ENCODE data around the gene ORC1. TPM values are rescaled to one million over a fixed set of nuclear protein-coding genes. Genes with fewer than 3 reads are reported as not detected.

Gene ORC1
- total RNA-seq, 1 experiment from 2014 or later: 21.2 TPM

DNA sequence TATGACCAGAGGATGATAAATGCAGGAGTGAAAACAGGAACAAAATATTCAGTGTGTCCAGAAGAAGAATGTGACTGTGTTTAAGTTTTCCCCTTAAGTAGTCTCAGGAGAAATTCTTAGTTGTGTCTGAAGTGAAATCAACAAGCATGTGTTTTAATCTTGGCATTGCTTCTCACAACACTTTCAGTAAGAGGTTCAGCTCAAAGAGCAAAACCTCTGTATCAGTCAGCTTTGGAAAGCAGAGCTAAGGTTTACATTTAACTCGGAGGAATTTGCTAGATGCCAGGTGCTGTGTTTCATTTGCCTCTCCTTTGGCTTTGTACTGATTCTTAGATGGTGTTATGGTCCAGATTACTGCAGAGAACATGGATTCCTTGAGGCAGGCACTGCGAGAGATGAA lies 66.8 kb downstream of the ORC1 start:
- Histone ChIP-seq H3K9me2 (ENCODE audit: insufficient read depth) (no peaks in the 10 kb centered on the region), H3K36me3 (ENCODE audit: low read depth) (no peaks in the 10 kb centered on the region), H3K4me3 (no peak overlapping the region), H3F3A (ENCODE audit: insufficient read depth, low read depth) (no peaks in the 10 kb centered on the region), H3K27ac (no peak overlapping the region), H3K9me3 (ENCODE audit: insufficient read depth, low read depth) (no peaks in the 10 kb centered on the region; the same call in 1 of the 2 replicates), H2AFZ (no peak overlapping the region), H3K4me1 (replicated peaks; ENCODE audit: insufficient read depth) (no peaks in the 10 kb centered on the region), H4K20me1 (ENCODE audit: insufficient read depth) (no peaks in the 10 kb centered on the region), H3K27me3 (ENCODE audit: insufficient read depth, low read depth) (no peaks in the 10 kb centered on the region), H3K4me2 (no peak overlapping the region), H3K79me2 (ENCODE audit: low read depth) (no peaks in the 10 kb centered on the region)
- no peak for DNase-seq
- ChIA-PET CTCF (no interaction called here), POLR2A (ENCODE audit: unreplicated experiment) (interaction anchor here (0.7 kb wide), 1 partner anchor 14 kb away, joined by 3 read pairs; no protein-coding TSS in a partner anchor)
- no TSS peak for BruUV-seq (replicated peaks)
- intact Hi-C loops (cut with micrococcal nuclease; ENCODE audit: unreplicated experiment): no loop called here
- TF ChIP-seq, protein P1, sequence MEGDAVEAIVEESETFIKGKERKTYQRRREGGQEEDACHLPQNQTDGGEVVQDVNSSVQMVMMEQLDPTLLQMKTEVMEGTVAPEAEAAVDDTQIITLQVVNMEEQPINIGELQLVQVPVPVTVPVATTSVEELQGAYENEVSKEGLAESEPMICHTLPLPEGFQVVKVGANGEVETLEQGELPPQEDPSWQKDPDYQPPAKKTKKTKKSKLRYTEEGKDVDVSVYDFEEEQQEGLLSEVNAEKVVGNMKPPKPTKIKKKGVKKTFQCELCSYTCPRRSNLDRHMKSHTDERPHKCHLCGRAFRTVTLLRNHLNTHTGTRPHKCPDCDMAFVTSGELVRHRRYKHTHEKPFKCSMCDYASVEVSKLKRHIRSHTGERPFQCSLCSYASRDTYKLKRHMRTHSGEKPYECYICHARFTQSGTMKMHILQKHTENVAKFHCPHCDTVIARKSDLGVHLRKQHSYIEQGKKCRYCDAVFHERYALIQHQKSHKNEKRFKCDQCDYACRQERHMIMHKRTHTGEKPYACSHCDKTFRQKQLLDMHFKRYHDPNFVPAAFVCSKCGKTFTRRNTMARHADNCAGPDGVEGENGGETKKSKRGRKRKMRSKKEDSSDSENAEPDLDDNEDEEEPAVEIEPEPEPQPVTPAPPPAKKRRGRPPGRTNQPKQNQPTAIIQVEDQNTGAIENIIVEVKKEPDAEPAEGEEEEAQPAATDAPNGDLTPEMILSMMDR (conservative IDR thresholded peaks at IDR 0.05): no peak
- no peak for TF ChIP-seq EZH2 (IDR thresholded peaks at IDR 0.05; ENCODE audit: low read depth)

GRCh38 chr1:52334906-52335528 lies 69.2 kb downstream of the ORC1 start:
- Histone ChIP-seq H3F3A (ENCODE audit: insufficient read depth, low read depth) (no peaks in the 10 kb centered on the region), H3K4me1 (replicated peaks; ENCODE audit: insufficient read depth) (no peaks in the 10 kb centered on the region), H3K9me3 (ENCODE audit: insufficient read depth, low read depth) (no peaks in the 10 kb centered on the region; the same call in 1 of the 2 replicates), H2AFZ (no peak overlapping the region), H3K79me2 (ENCODE audit: low read depth) (no peaks in the 10 kb centered on the region), H3K27ac (no peak overlapping the region), H3K4me3 (no peak overlapping the region), H3K9me2 (ENCODE audit: insufficient read depth) (no peaks in the 10 kb centered on the region), H3K4me2 (no peak overlapping the region), H4K20me1 (ENCODE audit: insufficient read depth) (no peaks in the 10 kb centered on the region), H3K36me3 (ENCODE audit: low read depth) (no peaks in the 10 kb centered on the region), H3K27me3 (ENCODE audit: insufficient read depth, low read depth) (no peaks in the 10 kb centered on the region)
- no peak for DNase-seq
- no peak for TF ChIP-seq EZH2 (IDR thresholded peaks at IDR 0.05; ENCODE audit: low read depth)
- TF ChIP-seq, protein P1 (conservative IDR thresholded peaks at IDR 0.05): no peak
- intact Hi-C loops (cut with micrococcal nuclease; ENCODE audit: unreplicated experiment): no loop called here
- CTCF ChIA-PET: interaction anchor here (0.6 kb wide), 1 partner anchor 25 kb away, joined by 3 read pairs; no protein-coding TSS in a partner anchor
- POLR2A ChIA-PET (ENCODE audit: unreplicated experiment): no interaction called here
- no TSS peak for BruUV-seq (replicated peaks)

DNA sequence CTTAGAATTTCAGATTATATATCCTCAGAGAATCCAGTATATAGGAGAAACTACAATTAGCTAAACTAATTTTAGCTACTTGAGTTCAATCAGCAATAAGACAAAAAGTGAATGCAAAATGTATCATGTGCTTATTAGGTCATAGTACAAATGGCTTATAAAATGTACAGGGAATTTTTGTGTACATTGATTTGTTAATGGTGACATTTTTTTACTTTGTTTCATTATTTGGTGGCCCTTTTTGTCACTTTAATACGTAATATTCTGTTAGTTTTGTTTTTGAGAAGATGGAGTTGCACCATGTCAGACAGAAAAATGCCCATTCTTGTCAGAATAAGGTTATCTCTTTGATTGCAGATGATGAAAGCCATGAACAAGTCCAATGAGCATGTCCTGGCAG lies 71.8 kb downstream of the ORC1 start:
- Histone ChIP-seq H3K4me3 (no peak overlapping the region), H3F3A (ENCODE audit: insufficient read depth, low read depth) (no peaks in the 10 kb centered on the region), H3K4me1 (replicated peaks; ENCODE audit: insufficient read depth) (no peaks in the 10 kb centered on the region), H4K20me1 (ENCODE audit: insufficient read depth) (no peaks in the 10 kb centered on the region), H3K36me3 (ENCODE audit: low read depth) (no peaks in the 10 kb centered on the region), H3K9me3 (ENCODE audit: insufficient read depth, low read depth) (no peaks in the 10 kb centered on the region; the same call in 1 of the 2 replicates), H3K27me3 (ENCODE audit: insufficient read depth, low read depth) (no peaks in the 10 kb centered on the region), H3K27ac (no peak overlapping the region), H3K9me2 (ENCODE audit: insufficient read depth) (no peaks in the 10 kb centered on the region), H3K79me2 (ENCODE audit: low read depth) (no peaks in the 10 kb centered on the region), H2AFZ (no peak overlapping the region), H3K4me2 (no peak overlapping the region)
- CTCF ChIA-PET: no interaction called here
- BruUV-seq (replicated peaks): no TSS peak
- intact Hi-C loops (cut with micrococcal nuclease; ENCODE audit: unreplicated experiment): no loop called here
- POLR2A ChIA-PET (ENCODE audit: unreplicated experiment): interaction anchor here (0.8 kb wide), 1 partner anchor 814 kb away, joined by 9 read pairs; no protein-coding TSS in a partner anchor
- no peak for TF ChIP-seq EZH2 (IDR thresholded peaks at IDR 0.05; ENCODE audit: low read depth)
- TF ChIP-seq, protein P1 (conservative IDR thresholded peaks at IDR 0.05): no peak
- no peak for DNase-seq
